ENCODE data around the gene AGPS.
A peak's percentile ranks its signal among the peaks of the same experiment; 100 is the strongest.
"Not testable (repeated sequence)": the region's sequence is repeated elsewhere in the genome, so short reads cannot be mapped to it uniquely, and the experiment has no call there.

The AGPS gene

DNA sequence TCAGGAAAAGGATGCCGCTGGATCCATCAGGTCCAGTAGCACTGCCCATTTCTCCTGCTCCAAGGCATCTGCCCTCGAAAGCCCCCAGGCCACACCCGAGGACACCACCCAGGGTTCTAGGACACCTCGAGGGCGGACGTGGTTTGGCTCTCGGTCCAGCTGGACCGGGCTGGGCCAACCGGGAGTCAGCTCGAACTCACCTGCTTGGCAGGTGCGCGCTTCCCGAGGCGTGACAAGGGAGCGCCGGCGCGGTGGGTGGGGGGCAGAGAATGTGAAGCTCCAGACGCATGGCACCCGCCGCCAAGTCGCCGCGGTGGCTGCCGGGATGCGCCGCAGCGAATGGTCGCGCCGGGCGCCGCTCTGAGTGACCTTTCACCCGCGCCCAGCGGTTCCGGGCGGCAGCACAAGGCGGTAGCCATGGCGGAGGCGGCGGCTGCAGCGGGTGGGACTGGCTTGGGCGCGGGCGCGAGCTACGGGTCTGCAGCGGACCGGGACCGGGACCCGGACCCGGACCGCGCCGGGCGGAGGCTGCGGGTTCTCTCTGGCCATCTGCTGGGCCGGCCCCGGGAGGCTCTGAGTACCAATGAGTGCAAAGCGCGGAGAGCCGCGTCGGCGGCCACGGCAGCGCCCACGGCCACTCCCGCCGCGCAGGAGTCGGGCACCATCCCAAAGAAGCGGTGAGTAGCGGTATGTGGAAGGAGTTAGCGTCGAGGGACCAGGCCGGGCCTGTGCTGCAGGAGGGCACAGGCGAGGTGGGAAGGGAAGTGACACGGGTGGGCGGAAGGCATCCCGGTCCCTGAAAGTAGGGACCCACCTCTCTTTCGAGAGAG lies at the start of gene AGPS:
TSS of gene AGPS (plus strand) at position 401 of the 830 bp plus-strand sequence. CDS start at position 418, 17 bp downstream.
- Mint-ChIP-seq H3K4me3 (peak within 1 kb of the TSS; percentile 90), H3K27ac (peak within 1 kb of the TSS; percentile 88), H3K9me3 (no peaks in the 10 kb centered on the region), H3K36me3 (ENCODE audit: low read depth) (peaks cover 28% of the 10 kb centered on the region), H3K4me1 (ENCODE audit: low read depth) (peaks cover 53% of the 10 kb centered on the region), H3K27me3 (no peaks in the 10 kb centered on the region)

DNA sequence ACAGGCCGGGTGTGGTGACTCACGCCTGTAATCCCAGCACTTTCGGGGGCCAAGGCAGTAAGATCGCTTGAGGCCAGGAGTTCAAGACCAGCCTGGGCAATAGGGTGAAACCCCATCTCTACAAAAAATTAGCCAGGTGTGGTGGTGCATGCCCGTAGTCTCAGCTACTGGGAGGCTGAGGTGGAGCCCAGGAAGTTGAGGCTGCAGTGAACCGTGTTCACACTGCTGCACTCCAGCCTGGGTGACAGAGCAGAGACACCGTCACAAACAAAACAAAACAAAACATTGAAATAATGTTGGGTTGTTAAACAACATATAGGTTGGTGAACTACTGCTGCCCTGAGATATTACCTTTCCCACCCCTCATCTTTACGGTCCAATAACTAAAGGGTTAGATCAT lies 48.8 kb upstream of the AGPS start:
- H3K9me3 Mint-ChIP-seq = no peaks in the 10 kb centered on the region
- no peaks in the 10 kb centered on the region for H3K36me3 Mint-ChIP-seq (ENCODE audit: low read depth)
- H3K27ac Mint-ChIP-seq = no peak overlapping the region
- H3K4me3 Mint-ChIP-seq = no peak overlapping the region
- H3K4me1 Mint-ChIP-seq (ENCODE audit: low read depth) = no peaks in the 10 kb centered on the region
- no peaks in the 10 kb centered on the region for H3K27me3 Mint-ChIP-seq

DNA sequence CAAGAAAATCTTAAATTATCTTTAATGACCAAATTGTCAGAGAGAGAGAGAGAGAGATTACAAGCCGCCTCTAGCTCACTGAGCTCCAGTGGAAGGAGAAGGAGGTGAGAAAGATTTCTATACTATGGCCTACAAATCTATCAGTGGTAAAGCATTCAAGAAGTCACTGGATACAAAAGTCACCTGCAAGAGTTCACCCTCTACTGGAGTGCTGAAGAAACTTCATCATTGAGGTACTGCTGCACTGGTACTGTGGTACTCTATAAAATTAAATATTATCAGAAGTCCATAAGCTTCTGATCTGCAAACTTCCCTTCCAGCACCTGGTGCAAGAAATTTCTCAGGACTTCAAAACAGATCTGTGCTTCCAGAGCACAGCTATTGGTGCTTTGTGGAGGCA lies 48.3 kb upstream of the AGPS start:
- Mint-ChIP-seq H3K36me3 (ENCODE audit: low read depth) (no peaks in the 10 kb centered on the region), H3K4me1 (ENCODE audit: low read depth) (no peaks in the 10 kb centered on the region), H3K4me3 (no peak overlapping the region), H3K9me3 (no peaks in the 10 kb centered on the region), H3K27ac (no peak overlapping the region), H3K27me3 (no peaks in the 10 kb centered on the region)

DNA sequence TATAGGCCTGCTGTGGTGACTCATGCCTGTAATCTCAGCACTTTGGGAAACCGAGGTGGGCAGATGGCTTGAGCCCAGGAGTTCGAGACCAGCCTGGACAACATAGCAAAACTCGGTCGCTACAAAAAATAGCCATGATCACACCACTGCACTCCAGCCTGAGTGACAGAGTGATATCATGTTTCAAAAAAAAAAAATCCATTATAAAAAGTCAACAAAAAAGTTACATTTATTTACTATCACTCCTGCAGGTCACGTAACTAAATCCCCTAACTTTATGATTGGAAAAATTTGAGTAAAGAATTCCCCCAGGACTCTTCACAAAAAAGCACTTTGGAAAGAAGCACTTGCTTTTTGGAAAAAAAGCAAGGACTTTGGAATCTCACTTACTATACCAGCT lies 46.4 kb upstream of the AGPS start:
- no peaks in the 10 kb centered on the region for H3K27me3 Mint-ChIP-seq
- no peaks in the 10 kb centered on the region for H3K4me1 Mint-ChIP-seq (ENCODE audit: low read depth)
- peak overlapping the region; percentile 26 for H3K27ac Mint-ChIP-seq
- no peaks in the 10 kb centered on the region for H3K36me3 Mint-ChIP-seq (ENCODE audit: low read depth)
- no peaks in the 10 kb centered on the region for H3K9me3 Mint-ChIP-seq
- H3K4me3 Mint-ChIP-seq = no peak overlapping the region

DNA sequence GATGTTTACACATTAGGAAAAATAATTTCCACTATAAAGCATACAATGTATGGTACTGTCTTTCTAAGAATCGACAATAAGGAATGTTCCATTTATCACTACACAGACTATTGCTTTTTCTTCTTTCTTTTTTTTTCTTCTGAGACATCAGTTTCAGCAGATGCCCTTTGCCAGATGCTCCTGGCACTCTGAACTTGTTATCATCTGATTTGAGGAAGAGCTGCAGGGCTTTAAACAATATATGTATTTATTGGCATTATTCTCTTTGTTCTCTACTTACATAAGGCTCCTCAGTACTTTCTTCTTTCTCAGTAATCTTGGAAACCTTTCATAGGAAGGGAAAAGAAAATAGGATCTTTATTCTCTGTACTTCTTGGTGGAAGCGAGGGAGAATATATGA lies 45.0 kb upstream of the AGPS start:
- no peaks in the 10 kb centered on the region for H3K9me3 Mint-ChIP-seq
- H3K27me3 Mint-ChIP-seq = no peaks in the 10 kb centered on the region
- no peak overlapping the region for H3K4me3 Mint-ChIP-seq
- no peak overlapping the region for H3K27ac Mint-ChIP-seq
- peaks cover 4% of the 10 kb centered on the region for H3K4me1 Mint-ChIP-seq (ENCODE audit: low read depth)
- H3K36me3 Mint-ChIP-seq (ENCODE audit: low read depth) = no peaks in the 10 kb centered on the region

DNA sequence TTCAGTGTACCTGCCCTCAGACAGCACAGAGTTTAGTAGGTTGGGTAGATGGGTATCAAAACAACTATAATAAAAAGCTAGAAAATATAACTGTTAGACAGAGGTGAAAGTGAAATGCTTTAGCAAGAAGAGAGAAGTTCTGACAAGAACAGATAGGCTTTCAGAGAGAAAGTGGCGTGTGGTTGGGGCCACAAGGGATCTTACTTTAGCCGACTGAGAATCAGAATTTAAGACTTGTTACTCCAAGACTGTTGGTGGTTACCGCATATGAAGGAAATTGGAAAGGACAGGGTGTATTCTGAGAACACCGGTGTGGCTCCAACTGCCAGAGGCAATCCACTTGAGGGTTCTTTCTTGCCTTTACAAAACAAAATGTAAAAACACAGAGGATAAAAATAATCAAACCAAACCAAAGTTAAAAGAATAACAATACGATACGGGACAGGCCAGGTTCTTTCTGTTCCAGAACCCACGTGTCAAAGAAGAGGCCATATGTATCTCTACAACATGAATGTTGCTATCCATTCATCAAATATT lies 44.4 kb upstream of the AGPS start:
- no peak overlapping the region for H3K4me3 Mint-ChIP-seq
- peaks cover 5% of the 10 kb centered on the region for H3K4me1 Mint-ChIP-seq (ENCODE audit: low read depth)
- no peaks in the 10 kb centered on the region for H3K36me3 Mint-ChIP-seq (ENCODE audit: low read depth)
- no peaks in the 10 kb centered on the region for H3K27me3 Mint-ChIP-seq
- no peak overlapping the region for H3K27ac Mint-ChIP-seq
- H3K9me3 Mint-ChIP-seq = no peaks in the 10 kb centered on the region

DNA sequence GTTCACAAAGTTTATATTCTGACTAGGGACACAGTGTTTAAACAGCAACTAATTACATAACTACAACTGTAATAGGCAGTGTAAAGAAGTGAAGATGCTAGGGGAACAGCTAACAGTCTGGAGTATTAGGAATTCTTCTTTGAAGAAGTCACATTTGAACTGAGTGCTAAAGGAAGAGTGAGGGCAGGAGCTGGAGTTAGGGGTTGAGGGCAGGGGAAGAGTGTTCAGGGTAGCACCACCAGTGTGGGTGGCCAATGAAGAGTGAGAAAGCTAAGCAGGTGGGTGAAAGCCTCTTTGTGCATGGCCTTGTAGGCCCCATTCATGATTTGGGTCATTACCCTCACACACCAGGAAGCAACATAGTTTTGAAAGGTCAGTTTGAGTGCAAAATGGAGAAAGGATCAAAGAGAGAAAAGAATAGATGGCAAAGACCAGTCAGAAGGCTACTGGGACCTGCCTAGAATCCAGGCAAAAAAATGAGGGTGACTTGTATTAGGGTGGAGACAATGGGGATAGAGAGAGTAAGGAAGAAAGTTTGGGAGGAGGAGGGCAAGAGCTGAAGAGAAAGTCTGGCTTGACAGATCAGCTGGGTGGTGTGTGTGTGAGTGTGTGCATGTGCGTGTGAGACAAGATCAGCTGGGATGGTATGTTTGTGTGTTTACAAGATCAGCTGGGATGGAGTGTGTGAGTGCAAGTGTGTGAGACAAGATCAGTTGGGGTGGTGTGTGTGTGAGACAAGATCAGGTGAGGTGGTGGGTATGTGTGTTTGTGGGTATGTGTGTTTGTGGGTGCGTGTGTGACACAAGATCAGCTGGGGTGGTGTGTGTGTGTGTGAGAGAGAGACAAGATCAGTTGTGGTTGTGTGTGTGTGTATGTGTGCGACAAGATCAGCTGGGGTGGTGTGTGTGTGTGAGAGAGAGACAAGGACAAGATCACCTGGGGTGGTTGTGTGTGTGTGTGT lies 43.6 kb upstream of the AGPS start:
- no peaks in the 10 kb centered on the region for H3K36me3 Mint-ChIP-seq (ENCODE audit: low read depth)
- no peaks in the 10 kb centered on the region for H3K9me3 Mint-ChIP-seq
- H3K4me3 Mint-ChIP-seq = no peak overlapping the region
- H3K27me3 Mint-ChIP-seq = no peaks in the 10 kb centered on the region
- peaks cover 5% of the 10 kb centered on the region for H3K4me1 Mint-ChIP-seq (ENCODE audit: low read depth)
- no peak overlapping the region for H3K27ac Mint-ChIP-seq

DNA sequence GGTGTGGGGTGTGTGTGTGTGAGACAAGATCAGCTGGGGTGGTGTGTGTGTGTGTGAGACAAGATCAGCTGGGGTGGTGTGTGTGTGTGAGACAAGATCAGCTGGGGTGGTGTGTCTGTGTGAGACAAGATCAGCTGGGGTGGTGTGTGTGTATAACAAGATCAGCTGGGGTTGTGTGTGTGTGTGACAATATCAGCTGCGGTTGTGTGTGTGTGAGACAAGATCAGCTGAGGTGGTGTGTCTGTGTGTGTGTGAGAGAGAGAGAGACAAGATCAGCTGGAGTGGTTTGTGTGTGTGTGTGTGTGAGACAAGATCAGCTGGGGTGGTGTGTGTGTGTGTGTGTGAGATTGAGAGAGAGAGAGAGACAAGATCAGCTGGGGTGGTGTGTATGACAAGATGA lies 41.9 kb upstream of the AGPS start:
- not testable (repeated sequence) for H3K27ac Mint-ChIP-seq; H3K4me3 Mint-ChIP-seq; H3K4me1 Mint-ChIP-seq (ENCODE audit: low read depth); H3K9me3 Mint-ChIP-seq; H3K36me3 Mint-ChIP-seq (ENCODE audit: low read depth); H3K27me3 Mint-ChIP-seq

DNA sequence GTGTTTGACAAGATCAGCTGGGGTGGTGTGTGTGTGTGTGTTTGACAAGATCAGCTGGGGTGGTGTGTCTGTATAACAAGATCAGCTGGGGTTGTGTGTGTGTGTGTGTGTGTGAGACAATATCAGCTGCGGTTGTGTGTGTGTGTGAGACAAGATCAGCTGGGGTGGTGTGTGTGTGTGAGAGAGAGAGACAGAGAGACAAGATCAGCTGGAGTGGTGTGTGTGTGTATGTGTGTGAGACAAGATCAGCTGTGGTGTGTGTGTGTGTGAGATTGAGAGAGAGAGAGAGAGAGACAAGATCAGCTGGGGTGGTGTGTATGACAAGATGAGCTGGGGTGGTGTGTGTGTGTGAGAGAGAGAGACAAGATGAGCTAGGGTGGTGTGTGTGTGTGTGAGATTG lies 41.5 kb upstream of the AGPS start:
- H3K27me3 Mint-ChIP-seq; H3K9me3 Mint-ChIP-seq; H3K27ac Mint-ChIP-seq; H3K4me3 Mint-ChIP-seq; H3K36me3 Mint-ChIP-seq (ENCODE audit: low read depth); H3K4me1 Mint-ChIP-seq (ENCODE audit: low read depth): not testable (repeated sequence)

DNA sequence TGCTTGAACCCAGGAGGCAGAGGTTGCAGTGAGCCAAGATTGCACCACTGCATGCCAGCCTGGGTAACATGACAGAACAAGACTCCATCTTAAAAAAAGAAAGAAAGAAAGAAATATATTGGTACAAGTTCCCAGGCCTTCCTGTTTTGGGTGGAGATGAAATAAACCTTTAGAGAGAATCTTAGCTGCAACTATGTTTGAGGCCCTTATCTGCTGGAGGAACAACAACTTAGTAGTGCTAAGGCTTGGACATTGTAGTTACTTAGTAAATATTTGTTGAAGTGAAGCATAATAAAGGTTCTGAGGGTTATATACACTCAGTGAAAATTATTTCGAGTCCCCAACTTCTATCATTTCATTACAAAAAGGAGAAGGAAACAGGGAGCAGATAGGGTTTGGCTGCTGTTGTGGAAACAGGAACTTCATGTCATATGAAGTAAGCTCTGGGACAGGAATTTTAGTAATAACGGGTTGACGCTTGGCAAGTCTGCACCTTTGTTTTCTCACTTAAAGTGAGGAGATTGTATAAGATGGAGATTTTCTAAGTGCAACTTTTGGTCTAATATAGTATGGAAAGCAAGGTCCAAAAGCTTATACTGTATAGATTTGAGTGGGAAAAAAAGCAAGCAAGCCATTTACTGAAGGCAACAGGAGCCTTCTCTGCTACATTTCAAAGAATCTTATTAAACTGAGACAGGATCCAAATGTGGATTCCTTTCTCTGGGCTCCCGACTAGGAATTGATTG lies 40.0 kb upstream of the AGPS start:
- H3K36me3 Mint-ChIP-seq (ENCODE audit: low read depth) = no peaks in the 10 kb centered on the region
- no peak overlapping the region for H3K4me3 Mint-ChIP-seq
- peaks cover 5% of the 10 kb centered on the region for H3K4me1 Mint-ChIP-seq (ENCODE audit: low read depth)
- no peak overlapping the region for H3K27ac Mint-ChIP-seq
- no peaks in the 10 kb centered on the region for H3K9me3 Mint-ChIP-seq
- no peaks in the 10 kb centered on the region for H3K27me3 Mint-ChIP-seq

DNA sequence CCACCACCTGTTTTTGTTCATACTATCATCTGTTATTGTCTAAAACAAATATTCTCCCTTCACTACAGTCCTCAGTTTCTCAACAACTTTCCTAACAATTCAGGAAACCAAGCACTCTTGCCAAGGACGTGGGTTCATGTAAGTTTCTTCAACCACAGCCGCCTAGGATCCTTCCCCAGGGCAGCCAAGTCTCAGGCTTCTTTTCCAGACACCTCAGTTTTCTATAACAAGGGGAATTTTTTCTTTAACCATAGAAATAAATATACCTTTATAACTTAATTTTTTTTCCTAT lies 39.4 kb upstream of the AGPS start:
- H3K4me1 Mint-ChIP-seq (ENCODE audit: low read depth) = peaks cover 5% of the 10 kb centered on the region
- H3K27me3 Mint-ChIP-seq = no peaks in the 10 kb centered on the region
- H3K27ac Mint-ChIP-seq = no peak overlapping the region
- no peaks in the 10 kb centered on the region for H3K9me3 Mint-ChIP-seq
- H3K4me3 Mint-ChIP-seq = no peak overlapping the region
- H3K36me3 Mint-ChIP-seq (ENCODE audit: low read depth) = no peaks in the 10 kb centered on the region

DNA sequence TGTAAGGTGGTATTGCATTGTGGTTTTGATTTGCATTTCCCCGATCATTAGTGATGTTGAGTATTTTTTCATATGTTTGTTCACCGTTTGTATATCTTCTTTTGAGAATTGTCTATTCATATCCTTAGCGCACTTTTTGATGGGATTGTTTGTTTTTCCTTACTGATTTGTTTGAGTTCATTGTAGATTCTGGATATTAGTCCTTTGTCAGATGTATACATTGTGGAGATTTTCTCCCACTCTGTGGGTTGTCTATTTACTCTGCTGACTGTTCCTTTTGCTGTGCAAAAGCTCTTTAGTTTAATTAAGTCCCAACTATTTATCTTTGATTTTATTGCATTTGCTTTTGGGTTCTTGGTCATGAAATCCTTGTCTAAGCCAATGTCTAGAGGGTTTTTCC lies 38.0 kb upstream of the AGPS start:
- not testable (repeated sequence) for H3K27me3 Mint-ChIP-seq; H3K4me1 Mint-ChIP-seq (ENCODE audit: low read depth); H3K9me3 Mint-ChIP-seq; H3K4me3 Mint-ChIP-seq; H3K36me3 Mint-ChIP-seq (ENCODE audit: low read depth); H3K27ac Mint-ChIP-seq

DNA sequence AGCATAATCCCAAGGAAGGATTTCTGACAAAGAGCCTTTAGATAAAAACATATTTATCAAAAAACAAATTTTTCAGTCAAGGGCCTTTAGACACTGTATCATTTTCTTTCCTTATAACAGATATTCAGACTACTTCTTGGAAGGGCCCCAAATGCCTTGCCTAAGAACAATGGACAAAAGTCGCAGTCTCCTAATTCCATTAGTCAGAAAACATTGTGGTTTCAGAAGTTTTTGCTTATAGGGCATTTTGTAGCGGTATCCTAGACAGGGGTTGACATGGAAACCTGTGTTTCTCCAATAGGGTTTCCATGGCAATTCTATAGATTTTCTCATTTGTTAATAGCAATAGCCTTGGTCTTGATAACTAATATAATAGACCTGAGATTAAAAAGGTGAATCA lies 36.7 kb upstream of the AGPS start:
- peaks cover 5% of the 10 kb centered on the region for H3K4me1 Mint-ChIP-seq (ENCODE audit: low read depth)
- H3K27ac Mint-ChIP-seq = no peak overlapping the region
- no peak overlapping the region for H3K4me3 Mint-ChIP-seq
- no peaks in the 10 kb centered on the region for H3K27me3 Mint-ChIP-seq
- H3K9me3 Mint-ChIP-seq = no peaks in the 10 kb centered on the region
- no peaks in the 10 kb centered on the region for H3K36me3 Mint-ChIP-seq (ENCODE audit: low read depth)

DNA sequence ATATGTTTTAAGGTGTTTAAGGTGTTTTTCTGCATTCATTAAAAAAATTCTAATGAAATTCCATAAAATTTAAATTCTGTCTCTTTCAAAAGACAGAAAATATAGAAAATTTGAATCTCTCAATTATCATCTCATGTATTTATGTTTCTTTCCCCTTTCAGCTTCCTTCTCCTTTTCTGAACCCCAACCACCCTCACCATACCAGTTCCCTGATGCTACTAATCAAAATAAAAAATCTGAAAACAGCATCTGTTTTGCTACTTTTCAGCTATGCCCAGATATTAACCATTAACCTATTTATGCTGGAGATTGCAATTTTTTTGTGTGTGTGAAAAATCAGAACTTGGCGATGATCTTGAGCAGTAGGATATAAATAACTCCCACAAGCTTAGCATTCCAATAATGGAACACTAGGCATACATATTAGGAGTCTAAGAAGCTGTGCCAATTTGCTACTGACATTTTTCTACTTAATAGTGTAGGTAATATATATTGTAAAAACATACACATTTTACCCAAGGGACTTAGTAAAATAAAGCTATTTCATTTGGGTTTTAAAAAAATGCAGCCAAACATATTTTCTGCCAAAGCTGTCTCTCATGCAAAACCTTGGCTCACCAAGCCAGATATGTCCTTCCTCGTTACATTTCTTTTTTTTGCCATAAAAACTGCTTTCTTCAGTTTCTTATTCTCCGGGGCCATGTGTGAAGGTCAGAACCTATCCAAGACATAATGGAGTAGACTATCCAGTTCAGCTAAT lies 32.6 kb upstream of the AGPS start:
- H3K27ac Mint-ChIP-seq = no peak overlapping the region
- no peaks in the 10 kb centered on the region for H3K27me3 Mint-ChIP-seq
- H3K4me3 Mint-ChIP-seq = no peak overlapping the region
- H3K36me3 Mint-ChIP-seq (ENCODE audit: low read depth) = no peaks in the 10 kb centered on the region
- no peaks in the 10 kb centered on the region for H3K9me3 Mint-ChIP-seq
- H3K4me1 Mint-ChIP-seq (ENCODE audit: low read depth) = no peaks in the 10 kb centered on the region
